SW480 (cell line): ENCODE measurements around the gene SLC2A13.
"Not testable (repeated sequence)": the region's sequence is repeated elsewhere in the genome, so short reads cannot be mapped to it uniquely, and the experiment has no call there.

Experiments
- DNase-seq: peaks from one replicate; pipeline ENCODE4 v3.0.0-alpha.2; 2016; ENCODE audit warnings: low spot score

The SLC2A13 gene

GRCh38 chr12:39805651-39806050 is 300.2 kb downstream of the SLC2A13 start:
- no peak for DNase-seq

GRCh38 chr12:39804898-39805297 is 301.0 kb downstream of the SLC2A13 start:
- no peak for DNase-seq

DNA sequence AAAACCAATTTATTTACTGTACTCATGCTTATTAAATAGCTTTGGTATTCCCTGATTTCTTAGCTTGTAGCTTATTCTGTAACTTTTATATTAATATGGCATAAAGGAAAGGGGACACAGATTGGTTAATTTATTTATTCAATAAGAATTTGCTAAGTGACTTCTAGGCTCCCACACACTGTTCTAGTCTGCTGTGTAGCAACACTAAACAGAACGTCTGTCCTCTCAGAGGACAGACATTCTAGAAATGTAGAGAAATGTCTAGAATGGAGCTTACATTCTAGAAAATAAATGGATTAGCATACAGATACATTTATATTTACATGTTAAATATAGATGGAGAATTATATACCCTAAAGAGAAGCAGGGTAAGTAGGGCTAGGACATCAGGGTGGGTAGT is 301.4 kb downstream of the SLC2A13 start:
- DNase-seq: no peak

- DNase-seq: no peak
These were observed 302.7 kb downstream of the SLC2A13 start for GRCh38 chr12:39803151-39803550.

- DNase-seq: no peak
These were observed 306.9 kb downstream of the SLC2A13 start for GRCh38 chr12:39798977-39799376.

- DNase-seq: no peak
These were observed 307.5 kb downstream of the SLC2A13 start for GRCh38 chr12:39798429-39798828.

- no peak for DNase-seq
These were observed 310.4 kb downstream of the SLC2A13 start for GRCh38 chr12:39795481-39795880.

- no peak for DNase-seq
These were observed 312.9 kb downstream of the SLC2A13 start for GRCh38 chr12:39792938-39793337.

- DNase-seq: no peak
These were observed 317.6 kb downstream of the SLC2A13 start for GRCh38 chr12:39788239-39788638.

- DNase-seq: not testable (repeated sequence)
These were observed 320.1 kb downstream of the SLC2A13 start for GRCh38 chr12:39785814-39786213.

DNA sequence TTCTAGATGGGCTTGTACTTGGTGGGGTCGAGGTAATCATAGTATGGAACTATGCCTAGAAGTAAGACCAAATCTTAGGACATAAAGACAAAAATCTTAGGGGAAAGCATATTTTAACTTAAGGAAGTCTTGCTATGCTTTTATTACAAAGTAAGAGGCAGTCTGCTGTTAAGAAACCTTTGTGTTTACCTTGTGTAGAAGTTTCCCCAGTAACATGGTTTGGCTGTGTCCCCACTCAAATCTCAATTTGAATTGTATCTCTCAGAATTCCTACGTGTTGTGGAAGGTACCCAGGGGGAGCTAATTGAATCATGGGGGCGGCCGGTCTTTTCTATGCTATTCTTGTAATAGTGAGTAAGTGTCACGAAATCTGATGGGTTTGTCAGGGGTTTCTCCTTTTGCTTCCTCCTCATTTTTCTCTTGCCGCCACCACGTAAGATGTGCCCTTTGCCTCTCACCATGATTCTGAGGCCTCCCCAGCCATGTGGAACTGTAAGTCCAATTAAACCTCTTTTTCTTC is 323.8 kb downstream of the SLC2A13 start:
- DNase-seq: no peak

DNA sequence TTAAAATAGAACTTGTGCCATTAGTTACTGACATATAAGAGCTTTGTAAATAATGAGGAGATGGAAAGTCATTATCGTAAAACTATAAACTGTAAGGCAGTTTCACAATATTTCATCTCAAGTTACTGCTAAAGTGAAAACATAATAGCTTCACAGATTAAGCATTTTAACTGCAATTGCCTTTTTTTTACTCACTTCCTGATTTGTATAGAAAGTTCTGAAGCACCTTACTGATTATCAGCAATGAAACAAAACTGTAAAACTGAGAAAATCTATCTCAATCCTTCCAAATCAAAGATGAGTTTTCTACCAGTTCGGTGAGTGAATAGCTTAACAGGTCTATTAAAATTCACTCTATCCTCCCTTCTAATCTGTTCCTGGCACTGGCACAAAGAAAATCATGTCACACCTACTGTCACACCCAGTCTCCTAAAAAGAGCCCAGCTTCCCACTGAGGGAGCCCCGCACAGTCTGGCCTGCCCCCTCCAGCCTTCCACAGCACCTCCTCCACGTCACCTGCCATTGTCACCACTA is 324.9 kb downstream of the SLC2A13 start:
- no peak for DNase-seq

DNA sequence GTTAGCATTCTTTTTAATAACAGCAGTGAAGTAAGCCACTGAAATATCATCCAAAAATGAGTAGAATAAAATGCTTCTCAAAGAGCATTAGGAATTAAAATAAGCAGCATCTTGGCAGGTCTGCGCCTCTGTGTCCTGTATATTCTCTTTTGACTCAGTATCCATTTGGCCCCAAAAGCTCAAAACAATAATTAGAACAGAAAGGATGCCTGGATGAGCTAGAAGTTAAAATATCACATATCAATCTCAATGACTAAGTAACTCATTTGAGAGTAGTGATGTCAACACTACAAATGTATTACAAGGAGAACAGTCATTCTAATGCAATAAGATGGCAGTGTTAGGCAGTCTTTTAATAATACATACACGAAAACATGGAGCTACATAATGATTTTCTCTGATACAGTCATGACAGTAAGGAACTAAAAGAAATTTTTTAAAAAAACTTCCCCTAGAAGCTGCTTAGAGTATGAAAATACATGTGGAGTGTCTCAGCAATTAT is 325.4 kb downstream of the SLC2A13 start:
- no peak for DNase-seq

GRCh38 chr12:39779768-39780340 is 326.0 kb downstream of the SLC2A13 start:
- DNase-seq: no peak

- no peak for DNase-seq
These were observed 328.4 kb downstream of the SLC2A13 start for GRCh38 chr12:39777465-39777864.

DNA sequence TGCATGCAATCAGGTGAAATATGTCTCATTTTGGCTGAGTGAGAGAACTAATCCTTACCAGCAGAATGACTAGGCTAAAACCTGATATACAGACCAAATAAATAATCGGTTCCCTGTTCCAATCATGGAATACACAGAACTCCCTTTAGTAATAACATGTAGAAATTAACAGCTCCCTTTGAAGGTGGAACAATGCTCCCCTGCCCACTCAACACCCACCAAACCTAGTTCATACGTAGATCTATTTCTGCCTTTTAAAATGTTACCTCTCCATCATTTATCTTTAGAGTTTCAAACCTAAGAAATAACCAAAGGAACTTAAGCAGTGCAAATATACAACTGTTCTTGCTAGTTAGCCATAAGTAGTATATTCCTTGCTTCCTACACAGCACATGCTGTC is 332.6 kb downstream of the SLC2A13 start:
- no peak for DNase-seq

GRCh38 chr12:39772821-39773259 is 333.0 kb downstream of the SLC2A13 start:
- no peak for DNase-seq

DNA sequence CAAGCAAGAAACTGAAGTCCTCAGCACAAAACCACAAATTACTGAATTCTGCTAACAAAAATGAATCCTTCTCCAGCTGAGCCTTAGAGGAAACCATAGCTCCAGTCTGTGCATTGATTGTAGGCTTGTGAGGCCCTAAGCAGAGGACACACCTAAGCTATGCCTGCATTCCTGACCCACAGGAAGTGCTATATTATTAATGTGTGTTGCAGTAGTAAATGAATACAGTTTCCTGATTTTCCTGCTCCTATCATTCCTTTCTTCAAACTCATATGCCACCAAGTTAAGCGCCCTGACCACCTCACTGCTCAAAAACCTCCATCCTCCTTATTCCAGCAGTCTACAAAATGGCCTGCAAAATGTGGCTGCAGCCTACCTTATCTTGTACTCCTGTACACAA is 334.4 kb downstream of the SLC2A13 start:
- no peak for DNase-seq

DNA sequence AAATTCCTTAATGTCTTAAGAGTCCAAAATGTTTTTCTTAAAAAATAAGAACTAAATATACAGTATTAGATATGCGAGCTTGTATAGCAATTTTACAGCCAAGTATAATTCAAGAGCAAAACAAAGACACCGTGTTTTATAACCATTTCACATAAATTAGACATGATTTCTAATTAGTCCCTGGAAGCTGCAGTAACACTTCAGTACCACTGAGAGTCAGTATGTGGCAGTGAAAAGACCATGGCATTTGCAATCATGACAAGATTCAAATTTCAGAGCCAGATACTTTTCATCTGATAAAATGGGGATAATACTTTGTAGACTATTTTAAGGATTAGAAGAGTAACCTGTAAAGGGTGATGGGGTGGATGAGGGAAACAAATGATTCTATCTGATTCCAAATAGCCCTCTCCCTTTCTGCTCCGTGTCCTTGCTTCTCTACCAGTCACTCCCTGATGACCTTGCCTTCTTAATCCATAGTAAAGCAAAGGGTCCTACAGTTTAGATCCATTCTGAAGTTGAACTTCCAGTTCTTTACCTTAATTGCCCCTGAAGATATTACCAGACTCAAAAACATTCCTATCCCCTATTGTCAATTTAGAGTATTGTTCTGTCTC is 340.8 kb downstream of the SLC2A13 start:
- peak; percentile 53 for DNase-seq

- no peak for DNase-seq
These were observed 342.1 kb downstream of the SLC2A13 start for GRCh38 chr12:39763890-39764169.

GRCh38 chr12:39763071-39763889 is 342.6 kb downstream of the SLC2A13 start:
- no peak for DNase-seq

- no peak for DNase-seq
These were observed 350.4 kb downstream of the SLC2A13 start for GRCh38 chr12:39755478-39755877.
